ENCODE data around the gene NSD1. TPM values are rescaled to one million over a fixed set of nuclear protein-coding genes. Genes with fewer than 3 reads are reported as not detected.

NSD1 gene
- total and polyA plus RNA-seq, 9 of the 15 experiments (the other 6 are each of a cell fraction or from before 2014, with no cell fraction given), result 3.8 to 51.0 (median 24.7) TPM

DNA sequence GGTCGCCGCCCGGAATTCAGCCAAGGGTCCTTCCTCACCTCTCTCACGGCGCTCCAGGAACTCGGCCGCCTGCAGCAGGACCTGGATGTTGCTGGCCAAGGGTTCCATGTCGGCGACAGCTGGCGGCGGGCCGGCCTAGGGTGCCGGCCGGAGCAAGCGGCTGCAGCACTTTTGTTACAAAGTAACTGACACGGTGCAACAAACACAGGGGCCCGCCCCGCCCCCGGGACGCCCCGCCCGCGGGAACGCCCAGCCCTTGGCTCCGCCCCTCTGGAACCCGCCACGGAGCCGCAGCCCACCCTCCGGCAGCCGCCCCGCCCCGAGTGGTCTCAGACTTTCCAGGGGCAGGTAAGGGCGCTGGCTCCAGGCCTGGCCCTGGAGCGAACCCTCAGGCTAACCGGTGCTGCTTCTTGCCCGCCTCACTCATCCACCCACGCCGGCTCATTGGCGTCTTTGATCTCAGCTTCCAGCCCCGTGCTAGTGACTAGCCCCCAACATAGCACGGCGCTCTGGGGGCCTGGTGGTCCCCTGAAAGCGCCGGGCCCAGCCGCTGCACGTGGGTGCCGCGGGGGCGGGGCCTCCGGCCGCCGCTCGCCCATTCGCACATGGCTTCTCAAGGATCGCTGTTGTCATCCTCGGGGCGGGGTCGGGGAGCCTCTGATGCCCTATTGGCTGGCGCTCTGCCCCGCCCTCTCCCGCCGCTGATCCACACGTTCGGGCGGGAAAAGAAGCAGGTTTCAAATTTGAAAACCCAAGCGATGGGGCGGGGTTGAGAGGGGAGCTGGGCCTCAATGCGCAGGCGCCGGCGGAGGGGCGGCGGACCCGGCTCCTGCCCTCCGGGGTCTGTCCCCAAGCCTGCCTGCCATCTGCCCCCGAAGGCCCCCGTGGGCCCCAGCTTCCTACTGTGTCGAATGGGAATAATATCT, 178.4 kb downstream of the NSD1 start, which contains the start of gene MXD3 (continued):
- TF ChIP-seq, protein P1, sequence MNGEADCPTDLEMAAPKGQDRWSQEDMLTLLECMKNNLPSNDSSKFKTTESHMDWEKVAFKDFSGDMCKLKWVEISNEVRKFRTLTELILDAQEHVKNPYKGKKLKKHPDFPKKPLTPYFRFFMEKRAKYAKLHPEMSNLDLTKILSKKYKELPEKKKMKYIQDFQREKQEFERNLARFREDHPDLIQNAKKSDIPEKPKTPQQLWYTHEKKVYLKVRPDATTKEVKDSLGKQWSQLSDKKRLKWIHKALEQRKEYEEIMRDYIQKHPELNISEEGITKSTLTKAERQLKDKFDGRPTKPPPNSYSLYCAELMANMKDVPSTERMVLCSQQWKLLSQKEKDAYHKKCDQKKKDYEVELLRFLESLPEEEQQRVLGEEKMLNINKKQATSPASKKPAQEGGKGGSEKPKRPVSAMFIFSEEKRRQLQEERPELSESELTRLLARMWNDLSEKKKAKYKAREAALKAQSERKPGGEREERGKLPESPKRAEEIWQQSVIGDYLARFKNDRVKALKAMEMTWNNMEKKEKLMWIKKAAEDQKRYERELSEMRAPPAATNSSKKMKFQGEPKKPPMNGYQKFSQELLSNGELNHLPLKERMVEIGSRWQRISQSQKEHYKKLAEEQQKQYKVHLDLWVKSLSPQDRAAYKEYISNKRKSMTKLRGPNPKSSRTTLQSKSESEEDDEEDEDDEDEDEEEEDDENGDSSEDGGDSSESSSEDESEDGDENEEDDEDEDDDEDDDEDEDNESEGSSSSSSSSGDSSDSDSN (IDR thresholded peaks at IDR 0.05; ENCODE audit: borderline replicate concordance in 1 of 2, low read depth in 2 of 2, low read length in 2 of 2), result no peak
- TF ChIP-seq SMARCE1 (IDR thresholded peaks at IDR 0.05), result no peak
- no peak for TF ChIP-seq EZH2 (IDR thresholded peaks at IDR 0.05; ENCODE audit: borderline replicate concordance, low read depth, low read length)
- TF ChIP-seq ZZZ3 (IDR thresholded peaks at IDR 0.05), result no peak
- no peak for TF ChIP-seq ZFP1 (CRISPR knock-in tag; IDR thresholded peaks at IDR 0.05)
- TF ChIP-seq SLC30A9 (CRISPR knock-in tag; IDR thresholded peaks at IDR 0.05), result no peak
- TF ChIP-seq, protein P2, sequence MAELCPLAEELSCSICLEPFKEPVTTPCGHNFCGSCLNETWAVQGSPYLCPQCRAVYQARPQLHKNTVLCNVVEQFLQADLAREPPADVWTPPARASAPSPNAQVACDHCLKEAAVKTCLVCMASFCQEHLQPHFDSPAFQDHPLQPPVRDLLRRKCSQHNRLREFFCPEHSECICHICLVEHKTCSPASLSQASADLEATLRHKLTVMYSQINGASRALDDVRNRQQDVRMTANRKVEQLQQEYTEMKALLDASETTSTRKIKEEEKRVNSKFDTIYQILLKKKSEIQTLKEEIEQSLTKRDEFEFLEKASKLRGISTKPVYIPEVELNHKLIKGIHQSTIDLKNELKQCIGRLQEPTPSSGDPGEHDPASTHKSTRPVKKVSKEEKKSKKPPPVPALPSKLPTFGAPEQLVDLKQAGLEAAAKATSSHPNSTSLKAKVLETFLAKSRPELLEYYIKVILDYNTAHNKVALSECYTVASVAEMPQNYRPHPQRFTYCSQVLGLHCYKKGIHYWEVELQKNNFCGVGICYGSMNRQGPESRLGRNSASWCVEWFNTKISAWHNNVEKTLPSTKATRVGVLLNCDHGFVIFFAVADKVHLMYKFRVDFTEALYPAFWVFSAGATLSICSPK (IDR thresholded peaks at IDR 0.05; ENCODE audit: borderline replicate concordance), result no peak
- TF ChIP-seq SPI1 (IDR thresholded peaks at IDR 0.05; ENCODE audit: borderline replicate concordance, low read depth, low read length), result no peak
- TF ChIP-seq, protein P3, sequence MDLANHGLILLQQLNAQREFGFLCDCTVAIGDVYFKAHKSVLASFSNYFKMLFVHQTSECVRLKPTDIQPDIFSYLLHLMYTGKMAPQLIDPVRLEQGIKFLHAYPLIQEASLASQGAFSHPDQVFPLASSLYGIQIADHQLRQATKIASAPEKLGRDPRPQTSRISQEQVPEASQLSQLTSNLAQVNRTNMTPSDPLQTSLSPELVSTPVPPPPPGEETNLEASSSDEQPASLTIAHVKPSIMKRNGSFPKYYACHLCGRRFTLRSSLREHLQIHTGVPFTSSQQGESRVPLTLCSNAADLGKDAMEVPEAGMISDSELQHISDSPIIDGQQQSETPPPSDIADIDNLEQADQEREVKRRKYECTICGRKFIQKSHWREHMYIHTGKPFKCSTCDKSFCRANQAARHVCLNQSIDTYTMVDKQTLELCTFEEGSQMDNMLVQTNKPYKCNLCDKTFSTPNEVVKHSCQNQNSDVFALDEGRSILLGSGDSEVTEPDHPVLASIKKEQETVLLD (IDR thresholded peaks at IDR 0.05), result peak; percentile 82; the same call in 1 of the 2 replicates
- TF ChIP-seq HNRNPH1 (optimal IDR thresholded peaks at IDR 0.05; ENCODE audit: low read depth, low read length), result no peak
- TF ChIP-seq MCM3 (IDR thresholded peaks at IDR 0.05), result no peak
- TF ChIP-seq FOSL1 (tag; conservative IDR thresholded peaks at IDR 0.05), result peak; percentile 27; the same call in 1 of the 2 replicates
- TF ChIP-seq, protein P4, sequence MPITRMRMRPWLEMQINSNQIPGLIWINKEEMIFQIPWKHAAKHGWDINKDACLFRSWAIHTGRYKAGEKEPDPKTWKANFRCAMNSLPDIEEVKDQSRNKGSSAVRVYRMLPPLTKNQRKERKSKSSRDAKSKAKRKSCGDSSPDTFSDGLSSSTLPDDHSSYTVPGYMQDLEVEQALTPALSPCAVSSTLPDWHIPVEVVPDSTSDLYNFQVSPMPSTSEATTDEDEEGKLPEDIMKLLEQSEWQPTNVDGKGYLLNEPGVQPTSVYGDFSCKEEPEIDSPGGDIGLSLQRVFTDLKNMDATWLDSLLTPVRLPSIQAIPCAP (CRISPR knock-in tag; IDR thresholded peaks at IDR 0.05; ENCODE audit: borderline replicate concordance), result no peak
- TF ChIP-seq PTBP1 (IDR thresholded peaks at IDR 0.05; ENCODE audit: low read depth, low read length), result no peak
- TF ChIP-seq, protein P5, sequence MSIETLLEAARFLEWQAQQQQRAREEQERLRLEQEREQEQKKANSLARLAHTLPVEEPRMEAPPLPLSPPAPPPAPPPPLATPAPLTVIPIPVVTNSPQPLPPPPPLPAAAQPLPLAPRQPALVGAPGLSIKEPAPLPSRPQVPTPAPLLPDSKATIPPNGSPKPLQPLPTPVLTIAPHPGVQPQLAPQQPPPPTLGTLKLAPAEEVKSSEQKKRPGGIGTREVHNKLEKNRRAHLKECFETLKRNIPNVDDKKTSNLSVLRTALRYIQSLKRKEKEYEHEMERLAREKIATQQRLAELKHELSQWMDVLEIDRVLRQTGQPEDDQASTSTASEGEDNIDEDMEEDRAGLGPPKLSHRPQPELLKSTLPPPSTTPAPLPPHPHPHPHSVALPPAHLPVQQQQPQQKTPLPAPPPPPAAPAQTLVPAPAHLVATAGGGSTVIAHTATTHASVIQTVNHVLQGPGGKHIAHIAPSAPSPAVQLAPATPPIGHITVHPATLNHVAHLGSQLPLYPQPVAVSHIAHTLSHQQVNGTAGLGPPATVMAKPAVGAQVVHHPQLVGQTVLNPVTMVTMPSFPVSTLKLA (conservative IDR thresholded peaks at IDR 0.05), result peak; percentile 100
- TF ChIP-seq, protein P6, sequence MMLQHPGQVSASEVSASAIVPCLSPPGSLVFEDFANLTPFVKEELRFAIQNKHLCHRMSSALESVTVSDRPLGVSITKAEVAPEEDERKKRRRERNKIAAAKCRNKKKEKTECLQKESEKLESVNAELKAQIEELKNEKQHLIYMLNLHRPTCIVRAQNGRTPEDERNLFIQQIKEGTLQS (IDR thresholded peaks at IDR 0.05), result no peak; the same call in 1 of the 2 replicates
- TF ChIP-seq, protein P6 (CRISPR knock-in tag; conservative IDR thresholded peaks at IDR 0.05), result peak; percentile 90
- TF ChIP-seq POLR2H (tag; IDR thresholded peaks at IDR 0.05; ENCODE audit: low read depth), result peak; percentile 40; the same call in 1 of the 2 replicates

All from K562 (cell line).